GM18505 (cell line): ENCODE data around the gene SKIDA1.

Source experiments
- ATAC-seq: cut with Tn5 transposase; IDR thresholded peaks from one replicate; pipeline ENCODE4 v1.9.1; 2021; ENCODE audit not compliant: unreplicated experiment
- POLR2A ChIP-seq: IDR thresholded peaks from 4 replicates; pipeline ENCODE4 v1.6.1; 2011; ENCODE audit warnings: borderline replicate concordance; ENCODE audit not compliant: insufficient read depth, insufficient read length; ENCODE audit errors: extremely low read depth

SKIDA1 gene

GRCh38 chr10:21487416-21488180 lies 37.9 kb downstream of the SKIDA1 start:
- ATAC-seq = no peak
- TF ChIP-seq POLR2A = no peak

- no peak for TF ChIP-seq POLR2A
- ATAC-seq = no peak
Measured at GRCh38 chr10:21482821-21483220, 42.7 kb downstream of the SKIDA1 start.

GRCh38 chr10:21481407-21481806 lies 44.1 kb downstream of the SKIDA1 start:
- TF ChIP-seq POLR2A = no peak
- ATAC-seq = no peak

GRCh38 chr10:21479570-21480315 lies 45.7 kb downstream of the SKIDA1 start:
- no peak for TF ChIP-seq POLR2A
- no peak for ATAC-seq

GRCh38 chr10:21475393-21475792 lies 50.1 kb downstream of the SKIDA1 start:
- TF ChIP-seq POLR2A = no peak
- ATAC-seq = no peak

GRCh38 chr10:21473541-21473940 lies 51.9 kb downstream of the SKIDA1 start:
- TF ChIP-seq POLR2A = no peak
- ATAC-seq = no peak

GRCh38 chr10:21473135-21473534 lies 52.3 kb downstream of the SKIDA1 start:
- no peak for TF ChIP-seq POLR2A
- no peak for ATAC-seq

- no peak for ATAC-seq
- no peak for TF ChIP-seq POLR2A
Measured at GRCh38 chr10:21468086-21468485, 57.4 kb downstream of the SKIDA1 start.

GRCh38 chr10:21467633-21468032 lies 57.8 kb downstream of the SKIDA1 start:
- no peak for TF ChIP-seq POLR2A
- no peak for ATAC-seq

- no peak for TF ChIP-seq POLR2A
- ATAC-seq = no peak
Measured at GRCh38 chr10:21464134-21464533, 61.3 kb downstream of the SKIDA1 start.
